Activated effector memory CD4-positive, alpha-beta T cell treated with Interleukin-2 at 50 U/mL for 16 hours (primary cell): ENCODE results near the gene SYNDIG1.

Source experiments
- DNase-seq: peaks from one replicate; pipeline ENCODE4 v3.0.0-alpha.2; 2020

Gene SYNDIG1

GRCh38 chr20:24640686-24641085 is 171.3 kb downstream of the SYNDIG1 start:
- DNase-seq: no peak

DNA sequence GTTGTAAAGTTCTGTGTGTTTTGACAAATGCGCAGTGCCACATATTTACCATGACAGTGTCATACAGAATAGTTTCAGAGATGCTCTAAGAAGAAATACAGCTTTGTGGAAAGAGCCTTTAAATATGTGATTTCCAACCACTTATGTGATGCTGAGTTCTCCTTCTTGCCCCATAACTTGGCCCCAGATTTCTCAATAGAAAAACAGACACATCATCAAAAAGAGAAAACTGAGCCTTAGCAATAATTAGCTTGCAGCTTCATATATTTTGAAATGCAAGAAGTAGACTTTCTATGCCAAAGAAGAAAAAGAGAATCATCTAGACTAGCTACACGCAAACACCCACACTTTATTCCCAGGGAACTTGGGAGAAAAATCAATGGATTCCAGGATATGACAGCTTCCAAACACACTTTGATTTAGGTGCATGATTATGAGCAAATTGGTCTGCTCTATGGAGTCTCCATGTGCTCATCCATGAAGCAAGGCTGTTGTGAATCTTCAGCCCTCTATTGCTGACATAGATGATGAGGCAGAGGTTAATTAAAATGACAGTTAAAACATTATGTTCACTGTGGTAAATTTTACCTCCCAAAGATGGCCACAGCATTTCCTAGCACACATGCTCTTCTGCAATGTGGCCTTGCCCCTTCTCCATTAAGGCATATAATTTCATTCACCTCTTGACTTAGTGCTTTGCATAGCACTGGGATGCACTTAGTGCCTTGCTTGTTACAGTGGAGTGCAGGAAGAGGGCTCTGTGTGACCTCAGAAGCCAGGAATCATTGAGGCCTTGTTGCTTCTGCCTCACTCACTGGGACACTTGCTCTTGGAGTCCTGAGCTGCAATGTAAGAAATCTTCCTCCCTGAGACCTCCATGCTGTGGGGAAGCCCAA is 174.6 kb downstream of the SYNDIG1 start:
- DNase-seq: no peak

DNA sequence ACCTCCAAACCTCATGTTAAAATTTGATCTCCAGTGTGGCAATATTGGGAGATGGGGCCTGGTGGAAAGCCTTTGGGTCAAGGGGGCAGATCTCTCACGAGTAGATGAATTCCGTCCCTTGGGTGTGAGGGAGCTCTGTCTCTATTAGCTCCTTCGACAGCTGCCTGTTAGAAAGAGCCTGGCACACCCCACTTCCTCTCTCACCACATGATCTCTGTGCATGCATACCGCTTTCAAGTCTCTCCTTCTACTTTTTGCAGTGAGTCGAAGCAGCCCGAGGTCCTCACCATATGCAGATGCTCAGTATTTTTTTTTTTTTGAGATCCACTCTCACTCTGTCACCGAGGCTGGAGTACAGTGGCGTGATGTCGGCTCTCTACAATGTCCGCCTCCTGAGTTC is 176.9 kb downstream of the SYNDIG1 start:
- no peak for DNase-seq

DNA sequence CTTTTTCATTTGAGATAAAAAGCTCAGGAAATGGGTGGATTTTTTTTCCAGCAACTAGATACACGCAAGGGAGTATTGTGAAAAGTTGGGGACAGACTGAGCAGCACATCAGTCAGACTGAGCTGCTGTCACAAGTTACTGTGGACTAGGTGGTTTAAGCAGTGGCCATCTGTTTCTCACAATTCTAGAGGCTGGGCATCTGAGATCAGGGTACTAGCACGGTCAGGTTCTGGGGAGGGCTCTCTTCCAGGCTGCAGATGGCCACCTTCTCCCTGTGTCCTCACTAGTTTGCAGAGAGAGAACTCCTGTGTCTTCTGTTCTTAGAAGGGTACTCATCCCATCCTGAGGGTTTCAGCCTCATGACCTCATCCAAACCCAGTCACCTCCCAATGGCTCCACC is 178.3 kb downstream of the SYNDIG1 start:
- no peak for DNase-seq

DNA sequence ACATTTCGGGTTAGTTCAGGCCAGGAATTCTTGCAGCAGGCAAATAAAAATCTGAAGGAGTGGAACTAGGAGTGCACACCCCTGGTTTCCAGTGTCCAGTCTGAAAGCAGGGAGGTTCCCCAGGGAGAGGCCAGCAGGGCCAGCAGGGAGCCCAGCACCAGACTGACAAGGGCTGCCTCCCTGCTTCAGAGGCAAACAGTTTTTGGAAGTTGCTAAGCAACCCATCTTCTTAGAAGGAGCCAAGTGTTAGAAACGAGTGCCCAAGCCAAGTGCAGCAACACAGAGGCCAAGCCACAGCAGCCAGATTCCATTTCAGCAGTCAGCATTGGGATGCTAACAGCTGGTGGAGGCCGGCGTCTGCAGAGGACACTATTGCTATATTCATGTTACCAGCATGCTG is 179.1 kb downstream of the SYNDIG1 start:
- no peak for DNase-seq

- no peak for DNase-seq
Measured at GRCh38 chr20:24648919-24649318, 179.5 kb downstream of the SYNDIG1 start.

- DNase-seq: no peak
Measured at GRCh38 chr20:24649787-24650490, 180.5 kb downstream of the SYNDIG1 start.

DNA sequence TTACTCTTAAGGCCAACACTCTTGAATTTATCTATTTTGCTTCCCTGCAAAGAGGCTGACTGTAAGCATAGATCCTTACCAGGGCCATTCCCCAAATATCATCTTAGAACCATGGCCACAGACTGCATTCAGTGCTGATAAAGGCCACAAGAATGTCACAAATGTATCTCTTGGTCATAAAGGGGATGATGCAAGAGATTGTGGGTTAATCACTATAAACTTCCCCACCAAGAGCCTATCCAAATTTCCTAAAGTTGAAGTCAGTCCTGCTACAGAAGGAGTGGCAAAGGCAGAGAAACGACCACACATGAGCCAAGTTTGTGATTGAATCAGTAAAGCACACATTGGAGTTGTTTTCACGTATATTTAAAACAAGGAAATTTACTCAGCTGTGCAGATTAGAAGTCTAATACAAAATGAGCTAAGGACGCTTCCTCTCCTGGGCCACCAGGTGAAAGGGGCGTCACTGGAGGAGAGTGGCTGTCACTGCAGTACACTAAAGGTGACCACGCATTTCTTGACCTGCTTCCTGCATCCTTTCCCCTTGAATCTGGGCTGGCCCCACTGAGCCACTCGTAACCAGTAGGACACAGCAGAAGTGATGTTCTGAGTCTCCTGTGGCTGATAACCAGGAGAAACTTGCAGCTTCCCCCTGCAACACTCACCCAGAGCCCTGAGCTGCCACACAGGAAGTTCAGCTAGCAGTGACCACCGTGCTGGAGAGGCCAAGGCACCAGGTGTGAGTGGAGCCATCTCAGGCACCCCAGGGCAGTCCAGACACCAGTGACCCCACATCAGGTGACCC is 181.9 kb downstream of the SYNDIG1 start:
- no peak for DNase-seq

DNA sequence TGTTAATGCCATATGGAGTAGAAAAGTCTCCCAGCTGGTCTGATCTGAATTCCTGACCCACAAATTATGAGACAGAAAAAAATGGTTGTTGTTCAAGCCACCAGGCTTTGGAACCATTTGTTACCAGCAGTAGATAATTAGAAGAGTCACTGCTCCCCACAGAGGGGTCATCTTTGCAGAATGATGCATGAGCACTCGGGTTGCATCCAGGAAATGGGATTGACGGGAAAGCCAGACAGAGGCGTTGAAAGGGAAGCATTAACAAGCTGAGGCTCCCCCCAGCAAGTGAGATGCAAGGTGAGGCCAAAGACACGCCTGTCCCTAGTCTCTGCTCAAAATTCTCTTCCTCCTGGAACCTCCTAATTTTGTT is 182.5 kb downstream of the SYNDIG1 start:
- DNase-seq: no peak

GRCh38 chr20:24653306-24653705 is 183.9 kb downstream of the SYNDIG1 start:
- DNase-seq: no peak

DNA sequence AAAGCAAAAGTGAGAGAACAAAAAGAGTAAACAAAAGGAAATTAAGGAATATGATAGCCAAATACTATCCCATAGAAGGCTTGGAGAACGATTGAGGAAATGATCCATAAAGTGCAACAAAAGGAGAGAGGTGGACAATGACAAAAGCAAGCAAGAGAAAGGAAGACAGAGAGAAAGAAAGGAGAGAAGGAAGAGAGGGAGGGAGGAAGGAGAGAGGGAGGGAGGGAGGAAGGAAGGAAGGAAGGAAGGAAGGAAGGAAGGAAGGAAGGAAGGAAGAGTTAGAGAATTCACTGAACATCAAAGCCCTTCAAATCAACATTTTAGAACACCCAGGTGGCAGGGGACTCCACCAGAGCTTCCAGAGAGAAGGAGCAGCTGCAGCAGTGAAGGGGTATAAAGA is 185.0 kb downstream of the SYNDIG1 start:
- no peak for DNase-seq

DNA sequence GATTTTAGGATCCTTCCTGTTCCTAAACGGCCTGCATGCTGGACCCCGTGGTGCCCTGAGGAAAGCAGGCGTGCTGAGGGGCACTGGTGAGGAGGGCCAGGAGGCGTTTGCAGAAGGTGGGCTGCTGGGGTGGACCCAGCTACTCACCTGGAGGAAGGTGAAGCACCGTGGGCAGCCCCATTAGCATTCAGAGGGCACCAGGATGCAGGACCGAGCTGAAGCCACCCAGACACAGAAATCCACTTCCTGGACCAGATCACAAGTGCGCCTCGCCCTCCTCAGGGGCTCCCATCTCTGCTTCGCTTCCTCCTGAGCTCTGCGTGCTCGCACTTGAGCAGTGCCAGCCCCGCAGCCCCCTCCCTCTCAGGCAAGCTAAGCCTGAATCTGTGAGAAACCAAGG is 187.0 kb downstream of the SYNDIG1 start:
- no peak for DNase-seq

DNA sequence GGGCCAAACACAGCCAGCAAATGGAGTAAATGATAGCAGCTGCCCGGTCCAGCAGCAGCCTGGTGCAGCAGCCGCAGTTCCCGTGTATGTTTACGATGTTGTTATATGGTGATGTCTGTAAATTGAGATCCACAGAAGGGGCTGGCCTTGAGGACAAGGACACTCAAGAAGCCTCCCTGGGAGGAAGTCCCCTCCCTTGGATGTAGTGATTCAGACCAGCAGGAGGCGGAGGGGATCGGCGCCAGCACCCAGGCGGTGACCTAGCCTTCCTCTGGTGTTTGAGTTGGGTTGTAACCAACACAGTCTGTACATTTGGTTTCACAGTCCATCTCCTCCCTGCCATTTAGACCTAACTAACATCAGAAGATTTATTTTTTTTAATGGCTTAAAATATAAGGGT is 187.8 kb downstream of the SYNDIG1 start:
- no peak for DNase-seq

DNA sequence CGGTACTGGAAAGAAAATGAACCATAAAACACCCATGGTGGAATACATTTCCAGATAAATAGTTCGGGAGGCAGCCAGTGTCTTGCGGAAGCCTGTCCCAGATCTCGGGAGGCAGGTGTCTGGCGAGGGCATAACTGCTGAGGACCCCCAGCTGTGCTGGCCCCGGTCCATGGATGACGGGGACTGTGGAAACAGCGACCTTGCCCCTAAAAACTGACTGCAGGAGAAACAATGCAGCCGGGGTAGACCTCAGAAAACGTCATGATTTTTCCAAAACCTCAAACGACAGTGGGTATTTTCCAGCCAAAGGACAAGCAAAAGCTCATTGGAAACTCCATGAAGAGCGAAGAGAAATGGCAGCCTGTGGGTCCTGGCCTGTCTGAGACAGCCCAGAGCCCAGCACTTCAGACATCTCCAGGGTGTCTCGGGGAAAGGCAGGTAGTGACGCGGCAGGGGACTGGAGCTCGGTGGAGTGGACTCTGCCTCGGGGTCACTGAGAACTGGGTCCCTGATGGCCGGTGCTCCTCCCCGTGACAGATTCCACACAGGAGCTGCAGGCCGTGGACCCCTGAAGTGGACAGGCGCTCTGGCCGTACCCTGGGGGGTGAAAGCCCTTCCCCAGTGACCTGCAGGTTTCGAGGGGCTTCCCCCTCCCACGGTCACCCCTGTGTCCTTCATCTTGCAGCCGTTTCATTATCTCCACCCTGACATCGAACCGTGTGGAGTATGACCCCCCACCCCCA is 188.6 kb downstream of the SYNDIG1 start:
- no peak for DNase-seq

- DNase-seq: no peak
Measured at GRCh38 chr20:24658920-24659660, 189.7 kb downstream of the SYNDIG1 start.

- DNase-seq: no peak
Measured at GRCh38 chr20:24659835-24660234, 190.4 kb downstream of the SYNDIG1 start.

GRCh38 chr20:24660651-24661050 is 191.2 kb downstream of the SYNDIG1 start:
- no peak for DNase-seq

GRCh38 chr20:24661255-24661654 is 191.8 kb downstream of the SYNDIG1 start:
- DNase-seq: no peak

DNA sequence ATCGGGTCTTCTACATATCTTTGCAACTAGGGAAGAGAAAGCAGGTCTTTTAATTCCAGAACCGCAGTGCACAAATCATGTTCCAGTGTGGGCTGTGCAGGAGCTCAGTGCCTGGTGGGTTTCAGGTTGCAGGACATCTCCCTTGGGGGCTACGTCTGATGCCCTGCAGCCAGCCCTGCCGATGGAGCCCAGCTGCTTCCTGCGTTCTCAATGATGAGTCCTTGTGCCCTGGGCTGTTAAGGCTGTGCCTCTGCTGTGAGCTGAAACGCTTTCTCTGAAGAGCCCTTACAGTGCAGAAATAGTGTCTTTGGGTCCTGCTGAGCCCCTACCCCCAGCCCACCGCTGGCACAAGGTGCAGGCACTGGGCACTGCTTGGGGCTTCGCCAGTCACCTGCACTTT is 192.9 kb downstream of the SYNDIG1 start:
- DNase-seq: no peak

DNA sequence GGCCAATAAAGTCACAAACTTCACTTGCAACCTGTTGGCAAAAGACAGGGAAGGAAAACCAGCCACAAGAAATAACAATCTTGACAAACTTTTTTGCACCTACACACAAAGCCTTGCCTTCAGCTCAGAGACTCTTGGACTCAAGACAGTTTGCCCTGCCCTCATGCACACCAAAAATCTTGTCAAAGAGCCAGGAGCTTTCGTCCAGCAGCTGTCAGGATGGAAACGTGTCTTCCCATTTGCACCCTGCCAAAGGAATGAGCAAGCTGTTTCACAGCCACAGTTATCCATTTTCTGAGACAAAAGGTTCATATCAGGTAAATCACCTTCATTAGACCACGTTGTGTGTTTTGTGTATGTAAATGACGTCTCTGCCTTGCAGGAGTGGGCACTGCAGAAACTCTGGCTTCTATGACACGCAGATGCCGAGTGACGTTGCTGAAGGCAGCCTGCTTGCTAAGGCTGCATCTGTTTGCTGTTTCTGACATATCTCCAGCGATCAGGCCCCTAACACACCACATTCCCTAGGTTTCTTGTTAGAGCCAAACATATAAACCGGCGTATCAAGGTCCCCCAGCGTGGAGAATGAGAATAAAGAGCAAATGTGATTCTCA is 193.4 kb downstream of the SYNDIG1 start:
- no peak for DNase-seq

- no peak for DNase-seq
Measured at GRCh38 chr20:24663496-24663895, 194.1 kb downstream of the SYNDIG1 start.
